Measurements from ENCODE around the gene TYMP. TPM values are rescaled to one million over a fixed set of nuclear protein-coding genes. Genes with fewer than 3 reads are reported as not detected.
A peak's percentile ranks its signal among the peaks of the same experiment; 100 is the strongest.

TYMP gene
- polyA plus RNA-seq, 1 experiment, result 2.9 TPM

GRCh38 chr22:50563413-50564160 is 33.8 kb upstream of the TYMP start:
- Histone ChIP-seq H3K27ac (ENCODE audit: low read depth, low read length) (no peak overlapping the region), H3K4me3 (ENCODE audit: low read depth, low read length) (peak overlapping the region; percentile 70), H3K27me3 (ENCODE audit: control insufficient read depth, insufficient read depth, low read length) (peaks cover 18% of the 10 kb centered on the region), H3K9me3 (ENCODE audit: control insufficient read depth, insufficient read depth, low read length) (no peaks in the 10 kb centered on the region; the same call in 1 of the 2 replicates)
- ChIA-PET CTCF (interaction anchor here (0.6 to 2.1 kb wide), 26 partner anchors 9 to 206 kb away, joined by 3 to 27 read pairs (median 6); partner anchors contain the start of genes ARSA, CPT1B, KLHDC7B and LMF2), POLR2A (interaction anchor here (0.6 to 0.9 kb wide), 2 partner anchors 38 to 52 kb away, joined by 3 to 4 read pairs; no protein-coding TSS in a partner anchor)
- TF ChIP-seq CTCF (IDR thresholded peaks at IDR 0.05; ENCODE audit: low read depth, low read length), result no peak
- DNase-seq (ENCODE audit: low read depth, low spot score), result no peak

GRCh38 chr22:50562523-50563412 is 33.0 kb upstream of the TYMP start, which contains the start of gene SYCE3:
Gene SYCE3 (minus strand): TSS chr22:50562919. CDS start chr22:50556405, 6,514 bp downstream.
- Histone ChIP-seq H3K9me3 (ENCODE audit: control insufficient read depth, insufficient read depth, low read length) (no peaks in the 10 kb centered on the region; the same call in 1 of the 2 replicates), H3K4me3 (ENCODE audit: low read depth, low read length) (peak within 1 kb of the TSS; percentile 70), H3K27me3 (ENCODE audit: control insufficient read depth, insufficient read depth, low read length) (peaks cover 22% of the 10 kb centered on the region), H3K27ac (ENCODE audit: low read depth, low read length) (no peak within 1 kb of the TSS)
- peak; percentile 78 for TF ChIP-seq CTCF (IDR thresholded peaks at IDR 0.05; ENCODE audit: low read depth, low read length)
- POLR2A ChIA-PET, result interaction anchor here (0.6 to 0.9 kb wide), 3 partner anchors 13 to 37 kb away, joined by 3 to 4 read pairs (median 4); partner anchors contain the start of gene SCO2
- CTCF ChIA-PET, result interaction anchor here (0.6 to 2.1 kb wide), 27 partner anchors 9 to 205 kb away, joined by 3 to 27 read pairs (median 6); partner anchors contain the start of genes ARSA, CPT1B, KLHDC7B and LMF2
- peak; percentile 50 for DNase-seq (ENCODE audit: low read depth, low spot score)

GRCh38 chr22:50561401-50562358 is 31.9 kb upstream of the TYMP start:
- no peak overlapping the region for H3K4me3 ChIP-seq (ENCODE audit: low read depth, low read length)
- no peak overlapping the region for H3K27ac ChIP-seq (ENCODE audit: low read depth, low read length)
- CTCF ChIA-PET, result no interaction called here
- no peak for TF ChIP-seq CTCF (IDR thresholded peaks at IDR 0.05; ENCODE audit: low read depth, low read length)
- peaks cover 25% of the 10 kb centered on the region for H3K27me3 ChIP-seq (ENCODE audit: control insufficient read depth, insufficient read depth, low read length)
- POLR2A ChIA-PET, result no interaction called here
- DNase-seq (ENCODE audit: low read depth, low spot score), result no peak
- H3K9me3 ChIP-seq (ENCODE audit: control insufficient read depth, insufficient read depth, low read length), result no peaks in the 10 kb centered on the region; the same call in 1 of the 2 replicates

- Histone ChIP-seq H3K27me3 (ENCODE audit: control insufficient read depth, insufficient read depth, low read length) (peaks cover 21% of the 10 kb centered on the region), H3K4me3 (ENCODE audit: low read depth, low read length) (no peak overlapping the region), H3K27ac (ENCODE audit: low read depth, low read length) (no peak overlapping the region), H3K9me3 (ENCODE audit: control insufficient read depth, insufficient read depth, low read length) (no peaks in the 10 kb centered on the region; the same call in 1 of the 2 replicates)
- TF ChIP-seq CTCF (IDR thresholded peaks at IDR 0.05; ENCODE audit: low read depth, low read length), result no peak
- DNase-seq (ENCODE audit: low read depth, low spot score), result no peak
- CTCF ChIA-PET, result interaction anchor here (0.7 to 1.2 kb wide), 2 partner anchors 12 to 54 kb away, joined by 3 read pairs; no protein-coding TSS in a partner anchor
- POLR2A ChIA-PET, result no interaction called here
These were observed 30.2 kb upstream of the TYMP start for GRCh38 chr22:50560034-50560433.

Measured in AG04450 (cell line).